GM11168 (cell line): ENCODE data around the gene DLG2.

ENCODE experiments used
- in situ Hi-C: fragments of 300-500 bp; cut with MboI; formaldehyde crosslinking; loops from one replicate; pipeline ENCODE4 v1.12.0; 2022; ENCODE audit warnings: low sequenced_read_pairs; ENCODE audit not compliant: unreplicated experiment

Gene DLG2

DNA sequence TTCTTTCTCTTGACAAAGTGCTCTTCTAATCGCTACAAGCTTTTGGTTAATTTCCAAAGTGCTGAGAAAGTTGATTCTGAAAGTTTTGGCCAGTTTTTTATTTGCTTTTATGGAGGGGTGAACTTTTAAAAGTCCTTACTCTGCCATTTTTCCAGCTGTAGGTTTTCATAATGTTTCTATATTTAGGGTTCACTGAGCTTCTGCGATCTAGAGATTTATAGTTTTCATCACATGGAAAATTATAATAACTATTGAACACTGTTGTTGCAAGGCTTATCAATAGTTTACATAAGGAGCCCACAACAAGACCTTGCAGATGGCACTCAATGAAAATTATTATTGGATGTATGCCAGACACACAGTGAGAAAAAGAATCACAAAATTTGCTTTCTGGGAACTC is 55.1 kb downstream of the DLG2 start:
- in situ Hi-C loops: no loop called here

GRCh38 chr11:85569525-85569924 is 57.6 kb downstream of the DLG2 start:
- in situ Hi-C loops: no loop called here

GRCh38 chr11:85558411-85558810 is 68.7 kb downstream of the DLG2 start:
- in situ Hi-C loops: no loop called here

DNA sequence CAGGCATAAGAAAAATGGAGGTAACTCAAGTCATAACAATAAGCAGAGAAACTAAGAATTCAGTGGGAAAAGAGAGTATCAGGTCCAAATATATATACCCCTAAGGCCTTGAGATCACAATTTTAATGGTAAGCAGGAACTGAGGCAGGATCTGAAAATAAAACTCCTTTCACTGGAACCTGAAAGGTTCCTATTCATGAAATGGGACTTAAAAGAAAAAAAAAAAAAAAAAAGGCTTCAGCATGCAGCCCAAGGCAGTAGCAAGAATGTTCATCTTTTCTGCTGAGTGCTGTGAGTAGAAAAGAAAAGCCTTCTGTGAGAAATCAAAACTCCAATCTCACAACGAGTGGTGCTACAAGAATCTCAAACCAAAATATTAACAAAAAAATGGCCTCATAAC is 75.3 kb downstream of the DLG2 start:
- in situ Hi-C loops: no loop called here

- in situ Hi-C loops: no loop called here
Observed at GRCh38 chr11:85541683-85542082, 85.5 kb downstream of the DLG2 start.

DNA sequence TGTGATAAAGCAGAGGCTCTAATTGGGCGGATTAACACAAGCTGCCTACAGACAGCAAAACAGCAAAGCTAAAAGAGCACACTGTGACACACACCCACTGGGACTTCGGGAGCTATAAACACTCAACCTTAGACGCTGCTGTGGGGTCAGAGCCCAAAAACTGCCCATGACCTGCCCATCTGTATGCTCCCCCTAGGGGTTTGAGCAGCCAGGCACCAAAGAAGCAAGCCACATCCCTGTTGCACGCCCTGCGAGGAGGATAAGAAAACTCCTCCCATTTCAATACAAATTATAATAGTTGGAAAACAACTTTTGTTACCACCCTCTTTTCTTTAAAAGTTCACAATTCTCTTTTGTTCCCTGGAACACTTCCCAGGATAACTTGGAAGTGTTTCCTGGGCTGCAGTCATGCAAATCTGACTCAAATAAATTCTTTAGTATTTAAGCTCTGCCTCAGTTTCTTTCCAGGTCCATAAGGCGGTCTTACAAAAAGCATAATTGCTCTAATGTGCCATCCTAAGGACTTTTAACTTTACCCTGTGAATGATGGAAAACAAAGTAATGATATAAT is 86.4 kb downstream of the DLG2 start:
- in situ Hi-C loops: no loop called here

DNA sequence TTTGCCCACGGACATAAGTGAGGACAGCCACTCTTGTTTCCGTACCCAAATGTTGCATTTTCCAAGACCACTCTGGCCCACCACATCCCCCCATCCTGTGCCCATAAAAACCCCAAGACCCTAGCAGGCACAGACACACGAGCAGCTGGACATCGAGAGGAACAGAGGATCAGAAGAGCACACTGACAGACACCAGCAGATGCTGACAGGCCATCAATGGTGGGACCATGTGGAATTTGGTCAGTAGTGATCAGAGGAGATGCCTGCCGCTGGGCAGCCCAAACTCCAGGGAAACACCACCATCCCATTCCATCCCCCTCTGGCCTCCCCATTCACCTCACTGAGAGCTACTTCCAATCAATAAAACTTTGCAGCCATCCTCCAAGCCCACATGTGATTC is 87.0 kb downstream of the DLG2 start:
- in situ Hi-C loops: no loop called here

DNA sequence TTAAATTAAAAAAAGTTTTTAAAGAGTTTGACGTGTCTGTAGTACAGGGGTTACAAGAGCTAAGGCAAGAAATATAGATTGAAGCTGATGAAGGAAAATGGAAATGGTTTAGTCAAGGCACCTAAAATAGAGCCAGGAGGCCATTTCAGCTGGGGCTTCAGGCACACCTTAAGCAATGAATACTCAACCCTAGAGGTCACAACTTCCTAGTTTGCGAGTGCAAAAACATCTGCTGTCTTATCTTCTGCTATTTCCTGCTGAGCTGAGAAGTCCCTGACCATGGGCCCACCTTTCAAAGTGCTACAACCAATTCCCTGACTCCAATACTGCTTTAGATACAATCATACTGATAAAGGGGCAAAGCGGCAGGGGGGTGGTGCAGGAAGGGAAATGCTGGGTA is 87.4 kb downstream of the DLG2 start:
- in situ Hi-C loops: no loop called here

- in situ Hi-C loops: no loop called here
Observed at GRCh38 chr11:85539029-85539689, 88.0 kb downstream of the DLG2 start.

GRCh38 chr11:85536438-85536837 is 90.7 kb downstream of the DLG2 start:
- in situ Hi-C loops: no loop called here

DNA sequence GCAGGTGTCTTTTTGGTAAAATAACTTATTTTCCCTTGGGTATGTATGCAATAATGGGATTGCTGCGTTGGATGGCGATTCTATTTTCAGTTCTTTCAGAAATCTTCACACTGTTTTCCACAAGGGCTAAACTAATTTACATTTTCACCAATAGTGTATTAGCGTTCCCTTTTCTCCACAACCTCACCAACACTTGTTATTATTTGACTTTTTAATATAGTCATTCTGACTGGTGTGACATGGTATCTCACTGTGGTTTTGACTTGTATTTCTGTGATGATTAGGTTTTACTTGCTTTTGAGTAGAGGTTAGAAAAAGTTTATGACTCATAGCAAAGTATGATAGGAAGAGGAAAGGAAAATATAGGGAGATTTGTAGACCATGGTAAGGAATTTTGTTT is 92.3 kb downstream of the DLG2 start:
- in situ Hi-C loops: no loop called here

DNA sequence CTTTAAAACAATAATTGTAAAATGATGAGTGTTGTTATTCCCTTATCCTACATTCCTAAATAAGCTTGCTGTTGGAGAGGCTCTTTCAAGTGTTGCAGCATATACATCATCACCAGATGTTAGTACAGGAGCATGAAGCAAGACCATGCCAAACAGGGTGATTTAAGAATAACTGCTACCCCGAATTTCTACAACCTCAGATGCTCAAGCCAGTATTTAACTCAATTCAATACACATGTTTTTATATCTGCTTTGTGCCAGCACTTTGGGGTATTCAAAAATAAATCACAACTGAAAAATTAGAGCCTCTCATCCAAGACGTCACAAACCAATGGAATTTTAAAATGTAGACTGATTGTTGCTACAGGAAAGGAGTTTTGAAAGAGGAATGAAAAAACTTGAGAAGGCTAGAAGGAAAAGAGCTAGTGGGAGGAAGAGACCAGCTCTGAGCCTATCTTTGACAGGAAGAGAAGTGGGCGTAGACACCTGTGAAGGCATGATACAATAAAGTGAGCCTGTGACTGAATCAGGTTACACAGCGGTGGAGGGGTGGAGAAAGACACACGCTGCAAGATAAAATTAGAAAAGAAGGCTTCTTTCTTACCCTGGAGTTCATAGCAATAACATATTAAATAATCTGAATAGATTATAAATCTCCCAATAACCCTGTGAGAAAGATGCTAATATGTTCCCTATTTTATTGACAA is 95.8 kb downstream of the DLG2 start:
- in situ Hi-C loops: no loop called here

DNA sequence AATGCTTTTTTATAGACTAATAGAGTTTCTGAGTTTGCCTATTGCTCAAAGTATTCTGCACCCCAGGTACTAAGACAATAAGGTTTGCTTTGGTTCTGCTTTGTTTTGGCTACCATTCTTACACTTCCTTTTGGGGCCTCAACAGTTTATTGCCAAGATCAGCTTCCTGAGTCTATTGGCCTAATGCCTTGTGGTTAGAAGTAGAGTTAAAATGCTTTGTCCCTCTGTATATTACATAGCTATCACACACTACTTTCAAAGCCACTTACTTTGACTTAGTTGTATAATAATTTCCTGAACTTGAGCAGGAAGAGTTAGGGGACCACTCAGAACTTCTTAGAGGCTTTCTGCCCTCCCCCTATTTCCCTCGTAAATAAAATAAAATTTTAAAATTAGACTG is 96.5 kb downstream of the DLG2 start:
- in situ Hi-C loops: no loop called here

DNA sequence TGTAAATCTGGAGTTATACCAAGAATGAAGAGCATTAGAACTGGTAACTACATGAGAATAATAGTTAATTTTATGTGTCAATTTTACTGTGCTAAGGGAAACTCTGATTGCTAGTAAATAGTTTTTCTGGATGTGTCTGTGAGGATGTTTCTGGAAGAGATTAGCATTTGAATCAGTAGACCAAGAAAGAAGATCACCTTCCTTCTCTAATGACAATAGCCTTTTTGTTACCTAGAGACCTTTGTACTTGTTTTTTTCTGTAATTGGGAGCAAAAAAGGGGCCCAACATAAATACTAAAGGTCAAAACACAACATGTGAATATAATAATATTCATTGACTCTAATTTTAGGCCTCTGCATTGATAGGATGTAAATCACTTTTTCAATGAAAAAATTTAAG is 100.6 kb downstream of the DLG2 start:
- in situ Hi-C loops: no loop called here

- in situ Hi-C loops: no loop called here
Observed at GRCh38 chr11:85525686-85526085, 101.5 kb downstream of the DLG2 start.

DNA sequence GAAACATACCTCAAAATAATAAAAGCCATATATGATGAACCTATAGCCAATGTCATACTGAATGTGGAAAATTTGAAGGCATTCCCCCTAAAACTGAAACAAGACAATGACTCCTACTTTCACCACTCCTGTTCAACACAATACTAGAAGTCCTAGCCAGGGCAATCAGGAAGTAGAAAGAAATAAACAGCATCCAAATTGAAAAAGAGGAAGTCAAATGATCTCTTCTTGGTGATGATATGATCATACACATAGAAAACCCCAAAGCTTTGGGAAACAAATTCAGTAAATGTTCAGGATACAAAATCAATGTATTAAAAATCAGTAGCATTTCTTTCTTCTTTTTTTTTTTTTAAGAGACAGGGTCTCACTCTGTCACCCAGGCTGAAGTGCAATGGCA is 109.9 kb downstream of the DLG2 start:
- in situ Hi-C loops: no loop called here

DNA sequence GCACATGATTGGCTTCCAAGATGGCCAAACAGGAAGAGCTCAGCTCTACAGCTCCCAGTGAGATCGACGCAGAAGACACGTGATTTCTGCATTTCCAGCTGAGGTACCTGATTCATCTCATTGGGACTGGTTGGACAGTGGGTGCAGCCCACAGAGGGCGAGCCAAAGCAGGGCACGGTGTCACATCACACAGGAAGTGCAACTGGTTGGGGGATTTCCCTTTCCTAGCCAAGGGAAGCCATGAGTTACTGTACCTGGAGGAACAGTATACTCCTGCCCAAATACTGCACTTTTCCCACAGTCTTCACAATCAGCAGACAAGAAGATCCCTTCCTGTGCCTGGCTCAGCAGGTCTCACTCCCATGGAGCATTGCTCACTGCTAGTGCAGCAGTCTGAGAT is 131.2 kb downstream of the DLG2 start:
- in situ Hi-C loops: no loop called here

- in situ Hi-C loops: no loop called here
Observed at GRCh38 chr11:85494396-85494795, 132.7 kb downstream of the DLG2 start.

DNA sequence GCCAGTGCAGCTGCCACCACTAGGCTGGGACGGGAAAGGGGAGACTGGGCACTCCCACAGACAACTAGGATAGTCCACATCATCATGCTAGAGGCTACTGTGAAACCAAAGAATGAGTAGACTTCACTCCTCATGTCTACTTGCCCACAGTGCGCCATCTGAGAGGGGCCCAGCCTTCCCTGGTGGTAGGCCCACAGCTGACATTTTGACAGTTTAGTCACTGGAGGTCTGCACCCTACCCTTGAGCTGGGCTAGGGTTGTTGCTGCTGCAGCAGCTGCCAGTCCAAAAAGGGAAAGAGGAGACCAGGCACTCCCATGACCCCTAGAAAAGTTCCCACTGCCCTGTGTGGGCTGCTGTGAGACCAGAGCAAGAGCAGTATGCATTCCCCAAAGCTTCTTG is 141.2 kb downstream of the DLG2 start:
- in situ Hi-C loops: no loop called here

DNA sequence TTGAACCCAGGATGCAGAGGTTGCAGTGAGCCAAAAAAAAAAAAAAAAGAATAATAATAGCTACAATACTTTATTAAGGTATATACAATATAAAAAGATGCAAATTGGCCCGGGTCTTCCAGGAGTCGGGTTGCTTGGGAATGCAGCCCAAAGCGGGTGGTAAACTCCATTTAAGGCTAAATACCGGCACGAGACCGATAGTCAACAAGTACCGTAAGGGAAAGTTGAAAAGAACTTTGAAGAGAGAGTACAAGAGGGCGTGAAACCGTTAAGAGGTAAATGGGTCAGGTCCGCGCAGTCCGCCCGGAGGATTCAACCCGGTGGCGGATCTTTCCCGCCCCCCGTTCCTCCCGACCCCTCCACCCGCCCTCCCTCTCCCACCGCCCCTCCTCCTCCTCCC is 143.3 kb downstream of the DLG2 start:
- in situ Hi-C loops: no loop called here

GRCh38 chr11:85481862-85482261 is 145.3 kb downstream of the DLG2 start:
- in situ Hi-C loops: no loop called here
